Stimulated activated CD4-positive, alpha-beta T cell treated with anti-CD3 and anti-CD28 coated beads, TNF-alpha, amount 100 ng/mL, for 48 hours (primary cell): Measurements from ENCODE around the gene ADIPOR2.

Experiments
- DNase-seq, 3 donors: peaks; one replicate each; pipeline ENCODE4 v3.0.0-alpha.2; 2020; ENCODE audit warnings: low read depth in 3 of 3

Gene ADIPOR2

GRCh38 chr12:1830401-1830845 lies 139.6 kb downstream of the ADIPOR2 start:
- DNase-seq: no peak

DNA sequence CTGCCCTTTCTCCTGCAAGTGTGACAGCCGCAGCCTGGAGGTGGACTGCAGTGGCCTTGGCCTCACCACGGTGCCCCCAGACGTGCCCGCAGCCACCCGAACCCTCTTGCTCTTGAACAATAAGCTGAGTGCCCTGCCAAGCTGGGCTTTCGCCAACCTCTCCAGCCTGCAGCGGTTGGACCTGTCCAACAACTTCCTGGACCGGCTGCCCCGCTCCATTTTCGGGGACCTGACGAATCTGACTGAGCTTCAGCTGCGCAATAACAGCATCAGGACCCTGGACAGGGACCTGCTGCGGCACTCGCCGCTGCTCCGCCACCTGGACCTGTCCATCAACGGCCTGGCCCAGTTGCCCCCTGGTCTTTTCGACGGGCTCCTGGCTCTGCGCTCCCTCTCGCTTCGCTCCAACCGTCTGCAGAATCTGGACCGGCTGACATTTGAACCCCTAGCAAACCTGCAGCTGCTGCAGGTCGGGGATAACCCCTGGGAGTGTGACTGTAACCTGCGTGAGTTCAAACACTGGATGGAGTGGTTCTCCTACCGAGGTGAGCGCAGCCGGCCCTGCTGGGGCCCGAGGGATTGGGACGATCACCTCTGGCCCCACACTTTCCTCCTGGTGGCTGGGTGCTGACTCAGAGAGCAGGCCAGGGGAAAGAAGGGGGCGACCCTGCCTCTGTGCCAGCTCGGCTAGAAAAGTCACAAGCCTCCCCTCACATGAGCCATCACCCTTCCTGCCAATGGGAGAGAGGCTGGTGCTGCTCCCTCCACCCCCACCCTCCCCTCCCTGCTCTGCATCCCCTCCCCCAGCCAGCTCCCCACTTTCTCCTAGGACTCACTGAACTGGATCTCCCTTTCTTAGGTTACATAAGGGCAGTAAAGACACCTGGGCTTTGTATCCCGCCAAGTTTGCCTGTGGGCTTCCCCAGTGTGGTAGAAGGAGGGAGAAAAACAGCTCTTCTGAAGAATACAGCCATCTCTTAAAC lies 140.4 kb downstream of the ADIPOR2 start:
- no peak for DNase-seq

GRCh38 chr12:1832801-1833595 lies 142.1 kb downstream of the ADIPOR2 start:
- DNase-seq: no peak

DNA sequence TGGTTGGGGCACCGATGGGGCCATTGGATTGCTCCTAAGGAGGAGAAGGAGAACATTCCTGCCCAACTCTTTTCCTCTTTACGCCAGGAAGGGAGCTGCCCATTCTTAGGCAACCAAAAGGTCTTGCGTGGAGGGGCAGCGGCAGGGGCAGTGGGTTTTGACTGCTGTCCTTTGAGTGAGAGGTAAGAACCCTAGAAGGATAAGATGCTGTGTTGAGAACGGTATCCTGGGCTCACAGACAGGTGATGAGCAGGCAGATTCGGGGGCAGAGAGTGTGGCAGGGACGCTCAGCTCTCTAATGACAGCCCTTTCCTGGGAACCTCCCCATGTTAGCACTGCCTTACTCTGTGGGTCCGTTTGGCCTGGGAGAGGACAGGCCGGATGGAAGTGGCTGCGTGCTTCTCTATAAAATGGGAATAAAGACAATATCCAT lies 142.7 kb downstream of the ADIPOR2 start:
- no peak for DNase-seq

- DNase-seq: no peak
Measured at GRCh38 chr12:1834186-1834925, 143.5 kb downstream of the ADIPOR2 start.

- DNase-seq: no peak
Measured at GRCh38 chr12:1835211-1836131, 144.6 kb downstream of the ADIPOR2 start.

- no peak for DNase-seq
Measured at GRCh38 chr12:1836241-1836803, 145.5 kb downstream of the ADIPOR2 start.

DNA sequence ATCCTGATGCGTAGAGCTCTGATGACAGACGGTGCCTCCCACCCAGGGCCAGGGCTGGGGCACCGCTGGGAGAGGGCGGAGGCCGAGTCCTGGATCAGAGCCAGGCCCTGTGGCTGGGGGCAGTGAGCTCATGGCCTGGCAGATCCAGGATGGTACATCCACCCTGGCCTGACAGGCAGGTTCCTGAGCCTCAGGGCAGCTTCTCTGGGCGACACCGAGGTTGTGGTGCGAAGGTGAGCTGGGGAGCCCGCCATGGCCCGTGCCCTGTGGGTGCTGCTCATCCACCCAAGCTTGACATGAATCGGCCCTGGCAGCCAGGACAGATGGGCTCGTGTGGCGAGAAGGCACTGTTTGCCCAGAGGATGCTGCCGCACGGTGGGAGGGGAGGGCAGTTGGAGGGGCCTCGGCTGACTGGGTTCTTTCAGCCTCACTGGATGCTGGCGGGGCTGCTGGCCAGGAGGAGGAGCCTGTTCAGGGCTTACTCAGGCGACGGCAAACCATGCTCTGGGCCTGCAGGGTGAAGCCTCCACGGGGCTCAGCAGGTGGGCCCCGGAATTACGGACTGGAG lies 146.1 kb downstream of the ADIPOR2 start:
- no peak for DNase-seq

GRCh38 chr12:1837541-1838204 lies 146.8 kb downstream of the ADIPOR2 start:
- DNase-seq: no peak
